HG03139 (cell line): ENCODE results near the gene PMIS2.
"Not testable (repeated sequence)": the region's sequence is repeated elsewhere in the genome, so short reads cannot be mapped to it uniquely, and the experiment has no call there.

Source experiments
- ATAC-seq: cut with Tn5 transposase; IDR thresholded peaks from one replicate; pipeline ENCODE4 v1.9.1; 2021; ENCODE audit not compliant: unreplicated experiment

Gene PMIS2

DNA sequence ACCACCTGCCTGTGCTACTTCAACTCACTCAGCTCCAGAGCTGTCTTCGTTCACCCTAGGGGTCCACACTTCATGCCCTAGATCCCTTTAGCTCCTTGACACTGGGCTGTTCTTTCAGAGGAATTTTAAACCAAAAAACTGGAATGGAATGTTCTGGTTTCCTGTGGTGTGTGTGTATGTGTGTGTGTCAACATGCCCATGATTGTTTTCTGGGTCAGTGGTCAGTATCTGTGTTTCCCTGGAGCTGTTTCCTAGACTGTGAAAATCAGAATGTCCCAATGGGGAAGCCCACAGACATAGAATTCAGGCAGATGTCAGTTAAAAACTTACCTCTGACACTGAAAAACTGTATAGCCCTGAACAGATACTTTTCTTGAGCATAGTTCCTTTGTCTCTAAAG, 1.3 kb downstream of the PMIS2 start:
- no peak for ATAC-seq

DNA sequence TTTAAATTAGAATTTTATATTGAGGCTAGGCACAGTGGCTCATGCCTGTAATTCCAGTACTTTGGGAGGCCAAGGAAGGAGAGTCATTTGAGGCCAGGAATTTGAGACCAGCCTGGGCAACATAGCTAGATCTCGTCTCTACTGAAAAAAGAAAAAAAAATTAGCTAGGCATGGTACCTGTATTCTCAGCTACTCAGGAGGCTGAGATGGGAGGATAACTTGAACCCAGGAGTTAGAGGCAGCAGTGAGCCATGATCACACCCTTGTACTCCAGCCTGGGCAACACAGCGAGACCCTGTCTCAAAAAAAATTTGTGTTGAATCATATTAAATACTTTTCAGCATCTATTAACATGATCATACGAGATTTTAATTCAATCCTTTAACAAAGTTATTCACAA, 4.9 kb downstream of the PMIS2 start:
- ATAC-seq = no peak

DNA sequence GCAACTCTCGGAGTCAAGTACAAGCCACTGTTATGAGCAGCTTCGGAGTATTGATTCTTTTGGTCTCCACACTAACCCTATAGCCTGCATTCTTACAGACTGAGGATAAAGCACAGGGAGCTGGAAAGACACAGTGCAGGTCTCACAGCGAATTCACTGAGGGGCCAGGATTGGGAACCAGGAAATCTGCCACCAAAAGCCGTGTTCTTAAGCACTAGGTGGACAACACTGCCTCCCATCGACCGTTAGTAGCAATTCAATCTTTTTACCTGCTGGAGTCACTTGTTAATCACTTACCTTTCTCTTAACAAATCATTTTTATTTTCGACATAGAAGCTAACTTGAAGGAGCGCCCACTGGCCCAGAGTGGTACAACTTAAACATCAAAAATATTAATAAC, 6.3 kb downstream of the PMIS2 start:
- no peak for ATAC-seq

DNA sequence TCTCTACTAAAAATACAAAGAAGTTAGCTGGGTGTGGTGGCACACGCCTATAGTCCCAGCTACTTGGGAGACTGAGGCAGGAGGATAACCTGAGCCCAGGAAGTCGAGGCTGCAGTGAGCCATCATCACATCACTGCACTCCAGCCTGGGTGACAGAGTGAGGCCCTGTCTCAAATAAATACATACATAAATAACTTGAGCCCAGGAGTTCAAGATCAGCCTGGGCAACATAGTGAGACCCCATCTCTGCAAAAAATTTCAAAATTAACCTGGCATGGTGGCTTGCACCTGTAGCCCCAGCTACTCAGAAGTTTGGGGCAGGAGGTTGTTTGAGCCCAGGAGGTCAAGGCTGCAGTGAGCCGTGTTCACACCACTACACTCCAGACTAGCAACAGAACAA, 9.1 kb downstream of the PMIS2 start:
- ATAC-seq = not testable (repeated sequence)

- no peak for ATAC-seq
Observed at GRCh38 chr19:35595928-35596327, 10.0 kb downstream of the PMIS2 start.

- no peak for ATAC-seq
Observed at GRCh38 chr19:35596366-35596999, 10.5 kb downstream of the PMIS2 start.

- ATAC-seq = no peak
Observed at GRCh38 chr19:35601971-35602370, 16.0 kb downstream of the PMIS2 start.

GRCh38 chr19:35604436-35604835, 18.5 kb downstream of the PMIS2 start:
- ATAC-seq = not testable (repeated sequence)

- ATAC-seq = not testable (repeated sequence)
Observed at GRCh38 chr19:35607170-35607569, 21.2 kb downstream of the PMIS2 start.

GRCh38 chr19:35607661-35608060, 21.7 kb downstream of the PMIS2 start:
- ATAC-seq = no peak

- no peak for ATAC-seq
Observed at GRCh38 chr19:35608251-35608650, 22.3 kb downstream of the PMIS2 start.

DNA sequence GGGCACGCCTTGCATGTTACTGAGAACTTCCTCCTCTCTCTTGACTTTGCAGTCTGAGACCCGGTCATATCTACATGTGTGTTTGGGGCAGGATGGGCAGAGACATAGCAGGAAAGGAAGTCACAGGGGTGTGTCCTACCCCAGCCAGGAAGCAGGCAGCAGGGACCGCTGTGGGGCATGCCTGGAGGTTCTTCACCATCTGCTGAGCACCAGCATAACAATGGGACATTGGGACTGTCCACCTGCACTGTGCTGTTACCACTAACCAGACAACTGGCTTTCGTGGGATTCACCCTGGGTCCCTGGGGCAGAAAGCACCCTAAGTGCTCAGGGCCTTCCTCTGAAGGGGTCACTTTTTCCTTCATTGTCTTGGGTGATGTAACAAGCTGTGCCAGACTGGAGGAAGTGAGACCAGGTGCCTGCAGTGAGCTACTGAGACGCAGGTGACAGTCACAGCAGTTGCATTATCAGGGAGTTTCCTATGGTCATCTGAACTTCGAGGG, 23.9 kb downstream of the PMIS2 start:
- no peak for ATAC-seq

DNA sequence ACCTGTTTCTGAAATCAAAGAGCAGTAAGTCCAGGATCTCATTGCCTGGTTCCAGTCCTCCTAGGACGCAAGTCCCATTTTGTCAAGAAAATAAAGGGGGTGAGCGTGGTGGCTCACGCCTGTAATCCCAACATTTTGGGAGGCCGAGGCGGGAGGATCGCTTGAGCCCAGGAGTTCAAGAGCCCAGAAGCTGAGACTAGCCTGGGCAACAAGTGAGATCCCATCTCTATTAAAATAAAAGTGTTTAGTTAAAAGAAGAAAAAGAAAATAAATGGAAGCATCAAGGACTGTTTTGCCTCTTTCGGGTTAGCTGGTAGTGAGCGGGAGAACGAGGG, 26.2 kb downstream of the PMIS2 start:
- ATAC-seq = no peak

DNA sequence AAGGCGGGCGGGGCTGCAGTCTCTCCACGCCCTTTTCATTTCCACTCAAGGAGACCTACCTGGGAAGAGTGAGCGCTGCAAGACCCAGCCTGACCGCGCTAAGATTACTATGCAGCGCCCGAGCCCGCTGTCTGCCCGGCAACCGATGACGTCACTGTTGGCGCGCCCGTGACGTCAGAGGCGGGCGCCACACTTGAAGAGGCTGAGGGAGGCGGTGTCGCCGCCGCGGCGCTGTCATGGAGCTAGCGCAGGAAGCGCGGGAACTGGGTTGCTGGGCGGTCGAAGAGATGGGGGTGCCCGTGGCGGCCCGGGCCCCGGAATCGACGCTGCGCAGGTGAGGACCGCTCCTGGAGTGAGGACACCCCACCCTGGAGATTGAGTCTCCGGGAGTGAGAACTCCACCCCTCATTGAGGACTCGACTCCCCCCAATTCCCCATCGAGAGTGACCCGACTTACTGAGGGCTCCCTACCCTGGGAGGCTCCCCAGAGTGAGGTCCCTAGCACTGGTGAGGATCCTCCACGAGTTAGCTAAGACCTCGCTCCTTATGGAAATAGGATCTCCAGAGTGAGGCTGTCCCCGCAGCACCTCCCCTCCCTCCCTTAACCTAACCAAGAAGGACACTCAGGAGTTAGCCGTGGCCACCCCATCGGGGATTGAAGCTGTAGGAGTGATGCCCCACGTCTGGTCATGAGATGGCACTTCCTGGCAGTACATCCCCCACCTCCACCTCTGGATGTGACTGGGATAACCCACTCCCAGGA, 26.8 kb downstream of the PMIS2 start, which contains the start of gene HAUS5:
TSS of gene HAUS5 (plus strand) at position 177 of the 763 bp plus-strand sequence. CDS start at position 237, 60 bp downstream.
- peak; percentile 56 for ATAC-seq

- no peak for ATAC-seq
Observed at GRCh38 chr19:35613574-35613973, 27.6 kb downstream of the PMIS2 start.

DNA sequence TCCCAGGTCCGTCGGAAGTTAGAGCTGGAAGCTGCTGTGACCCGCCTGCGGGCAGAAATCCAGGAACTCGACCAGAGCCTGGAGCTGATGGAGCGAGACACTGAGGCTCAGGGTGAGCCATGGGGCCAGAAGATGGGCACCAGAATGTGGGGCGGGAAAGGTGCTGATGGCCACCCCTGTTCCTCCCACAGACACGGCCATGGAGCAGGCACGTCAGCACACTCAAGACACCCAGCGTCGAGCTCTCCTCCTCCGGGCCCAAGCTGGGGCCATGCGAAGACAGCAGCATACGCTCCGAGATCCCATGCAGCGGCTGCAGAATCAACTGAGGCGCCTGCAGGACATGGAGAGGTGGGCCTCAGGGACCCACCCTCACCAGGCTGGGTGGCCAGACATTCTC, 29.1 kb downstream of the PMIS2 start:
- no peak for ATAC-seq

- no peak for ATAC-seq
Observed at GRCh38 chr19:35618857-35619256, 32.9 kb downstream of the PMIS2 start.

DNA sequence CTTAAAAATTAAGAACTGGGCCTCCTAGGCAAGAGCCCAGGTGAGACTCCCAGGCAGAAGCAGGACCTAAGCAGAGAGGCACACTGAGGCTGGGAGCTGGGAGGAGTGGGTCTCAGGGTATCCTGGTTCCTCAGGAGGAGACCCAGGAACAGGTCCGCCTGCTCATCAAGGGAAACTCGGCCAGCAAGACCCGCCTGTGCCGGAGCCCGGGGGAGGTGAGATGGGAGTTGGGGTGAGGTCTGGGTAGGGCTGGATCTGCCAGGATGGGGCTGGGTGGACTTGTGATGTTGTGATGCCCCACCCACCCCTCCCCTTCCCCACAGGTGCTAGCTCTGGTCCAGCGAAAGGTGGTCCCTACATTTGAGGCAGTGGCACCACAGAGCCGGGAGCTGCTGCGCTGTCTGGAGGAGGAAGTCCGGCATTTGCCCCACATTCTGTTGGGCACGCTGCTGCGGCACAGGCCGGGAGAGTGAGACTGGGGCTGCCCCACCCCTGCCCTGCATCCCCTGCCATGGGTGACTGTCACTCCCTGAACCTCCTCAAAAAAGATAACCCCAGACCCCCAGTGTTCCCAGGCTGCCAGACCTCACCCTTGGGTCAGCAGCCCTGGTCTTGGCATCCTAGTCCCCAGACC, 33.4 kb downstream of the PMIS2 start:
- no peak for ATAC-seq

DNA sequence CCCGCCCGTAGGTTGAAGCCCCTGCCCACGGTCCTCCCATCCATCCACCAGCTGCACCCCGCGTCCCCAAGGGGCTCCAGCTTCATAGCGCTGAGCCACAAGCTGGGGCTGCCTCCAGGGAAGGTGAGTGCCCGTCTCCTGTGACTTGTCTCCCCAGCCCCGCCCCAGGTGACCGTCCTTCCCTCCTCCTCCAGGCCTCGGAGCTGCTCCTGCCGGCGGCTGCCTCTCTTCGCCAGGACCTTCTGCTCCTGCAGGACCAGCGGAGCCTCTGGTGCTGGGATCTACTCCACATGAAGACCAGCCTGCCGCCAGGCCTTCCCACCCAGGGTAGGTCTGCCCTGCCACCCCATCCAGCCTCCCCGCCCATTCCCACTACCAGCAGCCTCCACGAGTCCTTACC, 34.0 kb downstream of the PMIS2 start:
- no peak for ATAC-seq

GRCh38 chr19:35621708-35622107, 35.7 kb downstream of the PMIS2 start:
- no peak for ATAC-seq

- ATAC-seq = no peak
Observed at GRCh38 chr19:35622750-35623149, 36.8 kb downstream of the PMIS2 start.
